Sigmoid colon (tissue), 7 donors: ENCODE results near the gene PCGF5. TPM values are rescaled to one million over a fixed set of nuclear protein-coding genes. Genes with fewer than 3 reads are reported as not detected.
A peak's percentile ranks its signal among the peaks of the same experiment; 100 is the strongest.
"Not testable (repeated sequence)": the region's sequence is repeated elsewhere in the genome, so short reads cannot be mapped to it uniquely, and the experiment has no call there.

Experiments
- DNase-seq: peaks from one replicate; pipeline ENCODE4 v3.0.0-alpha.2; 2019
- H3K27ac ChIP-seq, 4 donors: fragments of 200-600 bp; sonication (generic); one replicate each; pipeline ENCODE4 v1.5.1; 2016 to 2019; ENCODE audit warnings: mild to moderate bottlenecking in 1 of 4
- H3K27me3 ChIP-seq, 3 donors: fragments of 200-600 bp; sonication (generic); one replicate each; pipeline ENCODE4 v1.5.1; 2019; ENCODE audit warnings: mild to moderate bottlenecking in 1 of 3
- H3K36me3 ChIP-seq, 4 donors: fragments of 200-600 bp; sonication (generic); one replicate each; pipeline ENCODE4 v1.5.1; 2016 to 2019
- H3K4me1 ChIP-seq, 4 donors: fragments of 200-600 bp; sonication (generic); one replicate each; pipeline ENCODE4 v1.5.1; 2017 to 2019
- H3K4me3 ChIP-seq, 4 donors: fragments of 200-600 bp; sonication (generic); one replicate each; pipeline ENCODE4 v1.5.1; 2017 to 2019; ENCODE audit warnings: mild to moderate bottlenecking in 2 of 4, moderate library complexity in 1 of 4
- H3K9me3 ChIP-seq, 4 donors: fragments of 200-600 bp in 3 of 4; sonication (generic) in 3 of 4; one replicate each; pipeline versions ENCODE4 v1.5.1 to v1.6.1; 2013 to 2019
- CTCF ChIP-seq, 4 experiments: fragments of 450-650 bp in 3 of 4; fragments of 200-600 bp in 1 of 4; IDR thresholded peaks; one replicate each; pipeline ENCODE4 v1.5.1; 2016 to 2019; ENCODE audit warnings: antibody characterized with exemption in 4 of 4, mild to moderate bottlenecking in 3 of 4, moderate library complexity in 2 of 4
- EP300 ChIP-seq, 4 donors: sonication (generic); formaldehyde crosslinking; IDR thresholded peaks; one replicate each; pipeline ENCODE4 v1.6.1; 2017; ENCODE audit warnings: antibody characterized with exemption in 4 of 4
- POLR2A ChIP-seq, 2 donors: fragments of 450-650 bp; IDR thresholded peaks; one replicate each; pipeline ENCODE4 v1.6.1; 2016; ENCODE audit warnings: antibody characterized with exemption in 2 of 2, mild to moderate bottlenecking in 2 of 2, moderate library complexity in 2 of 2
- POLR2AphosphoS5 ChIP-seq, 4 donors: sonication (generic); formaldehyde crosslinking; IDR thresholded peaks; one replicate each; pipeline ENCODE4 v1.6.1; 2017; ENCODE audit warnings: antibody characterized with exemption in 4 of 4
- WGBS, 2 donors: extraction: QIAGEN DNeasy Blood & Tissue Kit; methylation state at CpG; one replicate each; pipeline ENCODE4 v1.1.7; 2013; 5-methylcytosine and 5-hydroxymethylcytosine counted together
- intact Hi-C: fragments of 100-400 bp; cut with DNase I; formaldehyde crosslinking; loops from one replicate; pipeline ENCODE4 v1.15.1; 2023
- polyA plus RNA-seq, 3 donors: library from polyadenylated mRNA; stranded (reverse); fragments of 200-250 nt; gene quantifications; one replicate each; pipeline ENCODE4 v1.2.3, GENCODE V29; 2013
- total RNA-seq, 4 donors: library from RNA; depleted of rRNA; stranded (reverse); fragments of >200 nt; gene quantifications; one replicate each; pipeline ENCODE4 v1.1.0, GENCODE V29; 2016
- donor health status: healthy with polysubstance abuse.
- donor health status: Bipolar disorder and iron deficiency.
- donor health status: healthy.

Gene PCGF5
- total and polyA plus RNA-seq, 7 donors, result 38.9 to 78.7 (median 49.6) TPM

GRCh38 chr10:91187156-91187555, 33.3 kb upstream of the PCGF5 start:
- Histone ChIP-seq H3K4me3 (no peak overlapping the region), H3K27me3 (no peaks in the 10 kb centered on the region), H3K4me1 (peaks cover 0 to 38% (median 31%) of the 10 kb centered on the region in 4 donors), H3K9me3 (no peaks in the 10 kb centered on the region), H3K27ac (no peak overlapping the region), H3K36me3 (no peaks in the 10 kb centered on the region)
- DNase-seq, result no peak
- 91 to 93% methylated on average over 4 of the region's 4 CpGs for WGBS, 2 donors
- no peak for TF ChIP-seq POLR2A (IDR thresholded peaks at IDR 0.05)
- TF ChIP-seq CTCF (IDR thresholded peaks at IDR 0.05), result no peak
- no peak for TF ChIP-seq POLR2AphosphoS5 (IDR thresholded peaks at IDR 0.05)
- no peak for TF ChIP-seq EP300 (IDR thresholded peaks at IDR 0.05)
- intact Hi-C loops, result no loop called here

GRCh38 chr10:91188010-91188409, 32.5 kb upstream of the PCGF5 start:
- intact Hi-C loops, H3K4me3 ChIP-seq, H3K27ac ChIP-seq, DNase-seq, H3K27me3 ChIP-seq, H3K9me3 ChIP-seq, H3K36me3 ChIP-seq: not testable (repeated sequence)
- peaks cover 0 to 45% (median 33%) of the 10 kb centered on the region in 4 donors for H3K4me1 ChIP-seq
- WGBS, 2 donors, result 88 to 89% methylated on average over 11 of the region's 11 CpGs

- Histone ChIP-seq H3K4me1 (peaks cover 0 to 45% (median 33%) of the 10 kb centered on the region in 4 donors), H3K36me3 (no peaks in the 10 kb centered on the region), H3K9me3 (no peaks in the 10 kb centered on the region), H3K27ac (no peak overlapping the region), H3K27me3 (no peaks in the 10 kb centered on the region), H3K4me3 (no peak overlapping the region)
- no peak for DNase-seq
- no peak for TF ChIP-seq POLR2A (IDR thresholded peaks at IDR 0.05)
- TF ChIP-seq CTCF (IDR thresholded peaks at IDR 0.05), result no peak
- no peak for TF ChIP-seq POLR2AphosphoS5 (IDR thresholded peaks at IDR 0.05)
- TF ChIP-seq EP300 (IDR thresholded peaks at IDR 0.05), result no peak
- intact Hi-C loops, result no loop called here
Observed at GRCh38 chr10:91188889-91189288, 31.6 kb upstream of the PCGF5 start.

- Histone ChIP-seq H3K27me3 (no peaks in the 10 kb centered on the region), H3K9me3 (no peaks in the 10 kb centered on the region), H3K4me3 (no peak overlapping the region), H3K4me1 (peaks cover 0 to 38% (median 24%) of the 10 kb centered on the region in 4 donors), H3K27ac (peak overlapping the region in 2 of 4 donors; percentile 15 to 25), H3K36me3 (no peaks in the 10 kb centered on the region)
- WGBS, 2 donors, result 92 to 98% methylated on average over 1 of the region's 1 CpG
- intact Hi-C loops, result no loop called here
- TF ChIP-seq CTCF (IDR thresholded peaks at IDR 0.05) (no peak), EP300 (IDR thresholded peaks at IDR 0.05) (no peak), POLR2A (IDR thresholded peaks at IDR 0.05) (no peak), POLR2AphosphoS5 (IDR thresholded peaks at IDR 0.05) (no peak)
- no peak for DNase-seq
Observed at GRCh38 chr10:91190388-91190870, 30.0 kb upstream of the PCGF5 start.

- Histone ChIP-seq H3K9me3 (no peaks in the 10 kb centered on the region), H3K27me3 (no peaks in the 10 kb centered on the region), H3K27ac (peak overlapping the region in 2 of 4 donors; percentile 15 to 25), H3K36me3 (no peaks in the 10 kb centered on the region), H3K4me3 (no peak overlapping the region), H3K4me1 (peaks cover 0 to 34% (median 20%) of the 10 kb centered on the region in 4 donors)
- DNase-seq, result no peak
- 81 to 91% methylated on average over 2 of the region's 2 CpGs for WGBS, 2 donors
- TF ChIP-seq EP300 (IDR thresholded peaks at IDR 0.05), result no peak
- no peak for TF ChIP-seq CTCF (IDR thresholded peaks at IDR 0.05)
- TF ChIP-seq POLR2AphosphoS5 (IDR thresholded peaks at IDR 0.05), result no peak
- no peak for TF ChIP-seq POLR2A (IDR thresholded peaks at IDR 0.05)
- intact Hi-C loops, result no loop called here
Observed at GRCh38 chr10:91190876-91191583, 29.4 kb upstream of the PCGF5 start.
